RPMI7951 (cell line): ENCODE results near the gene GCSAM. TPM values are rescaled to one million over a fixed set of nuclear protein-coding genes. Genes with fewer than 3 reads are reported as not detected.
"Not testable (repeated sequence)": the region's sequence is repeated elsewhere in the genome, so short reads cannot be mapped to it uniquely, and the experiment has no call there.

Source experiments
- DNase-seq: peaks from one replicate; pipeline ENCODE4 v3.0.0-alpha.2; 2012; ENCODE audit warnings: low read depth
- total RNA-seq: library from RNA; depleted of rRNA; stranded (reverse); fragments of >200 nt; shearing (Covaris generic); gene quantifications from 2 replicates; pipeline ENCODE4 v1.2.3, GENCODE V29; 2014; rRNA removed

The GCSAM gene
- total RNA-seq, 1 experiment from 2014 or later = not detected

- DNase-seq = no peak
Observed at GRCh38 chr3:112074006-112074405, 59.0 kb downstream of the GCSAM start.

- DNase-seq = not testable (repeated sequence)
Observed at GRCh38 chr3:112072387-112073060, 60.5 kb downstream of the GCSAM start.

Other genes starting within 250 kb of the GCSAM start
- 37.0 and 42.5 TPM in 2 replicates for gene ABHD10, start 154.2 kb downstream of the GCSAM start, total RNA-seq
- 0.39 and 0.48 TPM in 2 replicates for gene TAGLN3, start 134.3 kb downstream of the GCSAM start, total RNA-seq
- gene TMPRSS7, start 98.5 kb downstream of the GCSAM start, total RNA-seq = not detected in 2 replicates
- 6.4 and 7.4 TPM in 2 replicates for gene C3orf52, start 46.9 kb downstream of the GCSAM start, total RNA-seq
- gene SLC9C1, start 161.0 kb upstream of the GCSAM start, total RNA-seq = not detected in 2 replicates
- 0.49 and 3.4 TPM in 2 replicates for gene CD200, start 199.9 kb upstream of the GCSAM start, total RNA-seq